HG02798 (cell line): Measurements from ENCODE around the gene SCAMP3.
"Not testable (repeated sequence)": the region's sequence is repeated elsewhere in the genome, so short reads cannot be mapped to it uniquely, and the experiment has no call there.

ENCODE experiments used
- ATAC-seq: cut with Tn5 transposase; IDR thresholded peaks from one replicate; pipeline ENCODE4 v1.9.1; 2021; ENCODE audit warnings: mild to moderate bottlenecking; ENCODE audit not compliant: unreplicated experiment, poor library complexity

Gene SCAMP3

DNA sequence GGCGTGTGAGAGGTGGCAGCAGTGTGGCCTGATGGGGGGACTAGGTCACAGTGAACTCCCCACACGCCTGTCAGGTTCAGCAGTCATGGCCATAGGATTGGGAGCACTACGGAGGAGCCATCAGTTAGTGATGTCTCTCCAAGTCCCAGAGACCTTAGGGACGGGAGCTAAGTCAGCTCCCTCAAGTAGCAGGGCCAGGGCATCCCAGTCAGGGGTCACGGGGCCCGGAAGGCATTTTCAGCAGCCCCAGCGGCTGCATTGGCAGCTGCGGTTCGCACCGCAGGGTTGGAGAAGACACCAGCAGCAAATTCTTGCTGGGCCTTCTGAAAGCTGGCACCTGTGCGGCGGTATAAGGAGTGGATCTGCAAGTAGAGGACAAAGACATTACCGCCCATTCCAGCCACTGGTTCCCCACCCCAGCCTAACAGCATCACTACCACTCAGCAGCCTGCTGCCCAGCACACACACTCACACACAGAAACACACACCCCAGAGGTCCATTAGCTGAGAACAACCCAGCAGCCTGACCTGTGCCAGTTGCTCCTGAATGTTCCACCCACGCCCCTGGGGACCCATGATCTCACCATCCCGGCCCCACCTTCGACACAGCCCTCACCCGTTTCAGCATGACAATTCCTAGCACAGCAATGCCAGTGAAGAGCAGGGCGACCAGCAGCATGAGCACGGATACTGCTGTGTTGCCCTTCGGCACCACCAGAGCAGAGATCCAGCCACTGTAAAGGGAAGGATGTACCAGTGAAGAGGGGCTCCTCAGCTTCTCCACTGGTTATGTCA lies 5.9 kb downstream of the SCAMP3 start:
- no peak for ATAC-seq

DNA sequence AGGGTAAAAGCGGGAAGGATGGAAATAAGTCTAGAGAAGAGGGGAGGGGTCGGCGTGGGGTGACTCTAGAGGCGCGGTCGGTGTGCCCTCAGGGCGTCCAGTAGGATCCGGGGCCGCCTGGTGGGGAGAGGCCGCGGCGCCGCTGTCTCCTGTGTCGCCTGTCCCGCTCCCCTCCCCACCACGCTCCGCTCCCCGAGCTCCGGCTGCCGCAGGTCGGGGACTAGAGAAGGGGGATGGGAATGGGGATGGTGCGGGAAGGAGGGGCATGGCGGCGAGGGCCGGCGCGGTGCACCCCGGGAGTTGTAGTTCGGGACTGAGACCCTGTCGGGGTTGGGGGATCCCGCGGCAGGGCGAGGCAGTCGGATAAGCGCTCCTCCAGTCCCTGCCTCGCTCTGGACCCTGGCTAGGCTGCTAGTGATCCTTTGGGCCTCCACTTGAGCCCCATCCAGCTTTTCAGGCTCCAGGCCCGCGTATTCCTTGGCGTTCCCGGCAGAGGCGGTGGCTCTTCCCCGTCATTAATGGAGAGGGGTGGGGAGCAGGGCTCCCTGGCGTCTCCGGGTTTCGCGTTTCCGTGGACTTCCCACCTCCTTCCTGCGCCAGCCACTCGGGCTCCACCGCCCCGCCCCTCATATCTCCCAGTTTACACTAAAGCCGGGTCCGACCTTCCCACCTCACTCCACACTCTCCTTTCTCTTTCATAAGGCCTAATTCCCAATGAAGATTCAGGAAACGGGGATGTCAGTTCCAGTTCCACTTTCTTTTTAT lies 6.7 kb downstream of the SCAMP3 start, which contains the start of gene ENTREP3:
TSS of gene ENTREP3 (minus strand) at position 241 of the 765 bp plus-strand sequence. CDS start 606 bp downstream, outside the sequence.
- ATAC-seq, result peak; percentile 74

DNA sequence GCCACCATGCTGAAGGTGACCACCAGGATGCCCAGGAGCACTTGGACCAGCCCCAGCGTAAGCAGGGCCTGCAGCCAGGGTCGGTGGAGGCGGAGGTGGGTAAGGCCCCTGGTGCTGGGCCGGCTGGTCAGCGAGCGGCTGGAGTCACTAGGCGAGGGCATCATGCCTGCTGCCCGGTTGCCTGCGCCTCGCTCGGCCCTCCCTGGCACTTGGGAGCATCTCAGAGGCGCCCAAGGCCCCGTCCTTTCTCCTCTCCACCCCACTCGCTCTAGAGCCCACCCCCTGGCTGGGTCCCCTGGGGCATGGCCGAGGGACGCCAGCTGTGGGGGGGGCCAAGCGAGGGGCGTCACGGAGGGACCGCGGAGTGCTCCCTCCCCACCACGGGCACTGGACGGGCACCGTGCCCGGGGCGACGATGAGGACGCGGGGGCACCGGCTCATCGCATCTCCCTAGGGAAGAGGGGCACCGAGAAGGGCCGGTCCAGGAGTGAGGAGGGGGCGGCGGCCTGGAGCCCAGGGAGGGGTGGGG lies 7.4 kb downstream of the SCAMP3 start:
- no peak for ATAC-seq

DNA sequence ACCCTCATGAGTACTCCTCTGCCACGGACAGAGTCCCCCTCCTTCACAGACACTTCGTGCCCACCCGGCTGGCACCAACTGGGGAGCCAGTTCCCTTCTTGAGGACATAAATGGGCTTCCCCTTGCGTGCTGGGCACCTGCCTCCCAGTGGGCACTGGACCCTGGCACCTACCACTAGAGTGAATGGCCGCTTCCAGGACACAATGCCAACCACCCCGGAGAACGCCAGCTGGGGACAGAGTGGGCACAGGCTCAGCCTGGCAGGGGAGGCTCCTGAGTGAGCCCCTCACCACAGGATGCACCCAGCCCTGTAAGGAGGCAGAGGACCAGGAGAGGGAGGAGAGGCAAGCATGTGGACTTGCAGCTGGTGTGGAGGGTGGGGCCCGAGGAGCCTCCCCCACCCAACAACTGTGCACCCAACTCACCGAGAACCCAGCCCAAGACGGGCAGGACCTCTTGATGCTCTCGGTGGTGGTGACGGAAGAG lies 7.9 kb downstream of the SCAMP3 start:
- ATAC-seq, result no peak

DNA sequence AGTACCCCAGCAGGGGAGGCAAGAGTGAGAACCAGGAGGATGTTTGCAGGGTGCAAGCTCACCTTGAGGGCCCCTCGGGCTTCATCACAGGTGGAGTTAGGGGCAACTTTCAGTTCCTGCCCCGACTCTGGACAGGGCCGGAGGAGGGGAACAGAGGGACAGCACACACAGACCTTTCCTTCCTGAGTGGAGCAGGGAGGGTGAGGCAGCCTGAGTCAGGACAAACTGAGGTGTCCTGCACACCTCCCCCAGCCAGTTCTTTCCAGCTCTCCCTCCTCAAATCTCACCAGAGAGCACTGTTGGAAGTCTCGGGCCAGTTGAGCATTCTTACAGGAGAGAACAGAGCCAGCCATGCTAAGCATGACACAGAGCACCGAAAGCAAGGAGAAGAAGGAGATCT lies 8.4 kb downstream of the SCAMP3 start:
- no peak for ATAC-seq

DNA sequence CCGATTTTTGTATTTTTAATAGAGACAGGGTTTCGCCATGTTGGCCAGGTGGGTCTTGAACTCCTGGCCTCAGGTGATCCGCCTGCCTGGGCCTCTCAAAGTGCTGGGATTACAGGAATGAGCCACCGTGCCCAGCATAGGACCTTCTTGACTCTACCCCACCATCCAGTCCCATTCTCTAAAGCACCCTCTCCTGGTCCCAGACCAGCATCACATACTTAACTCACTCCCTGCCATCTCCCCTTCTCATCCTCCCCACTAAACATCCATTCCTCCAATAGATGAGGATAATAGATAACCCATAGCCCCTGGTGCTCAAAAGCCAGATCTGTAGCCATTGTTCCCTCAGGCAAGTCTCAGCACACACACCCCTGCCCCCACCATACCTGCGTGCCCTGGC lies 9.0 kb downstream of the SCAMP3 start:
- no peak for ATAC-seq

DNA sequence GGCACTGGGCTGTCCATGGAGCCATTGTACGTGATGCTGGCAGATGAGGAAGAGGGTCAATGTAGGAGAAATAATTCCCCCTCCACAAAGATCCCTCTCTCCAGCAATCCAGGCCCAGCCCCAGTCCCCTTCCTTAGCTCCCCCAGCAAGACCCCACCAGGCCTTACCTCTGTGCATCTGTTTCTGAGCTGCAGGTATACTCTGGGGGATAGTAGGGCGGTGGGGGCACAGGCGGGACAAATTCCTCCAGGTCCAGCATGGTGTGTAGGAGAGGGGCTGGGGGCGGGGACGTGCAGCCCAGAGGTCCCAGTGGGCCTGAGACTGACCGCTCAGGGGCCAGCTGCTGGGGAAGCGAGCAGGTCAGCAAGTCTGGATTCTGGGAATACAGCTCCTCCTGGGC lies 10.6 kb downstream of the SCAMP3 start:
- no peak for ATAC-seq

DNA sequence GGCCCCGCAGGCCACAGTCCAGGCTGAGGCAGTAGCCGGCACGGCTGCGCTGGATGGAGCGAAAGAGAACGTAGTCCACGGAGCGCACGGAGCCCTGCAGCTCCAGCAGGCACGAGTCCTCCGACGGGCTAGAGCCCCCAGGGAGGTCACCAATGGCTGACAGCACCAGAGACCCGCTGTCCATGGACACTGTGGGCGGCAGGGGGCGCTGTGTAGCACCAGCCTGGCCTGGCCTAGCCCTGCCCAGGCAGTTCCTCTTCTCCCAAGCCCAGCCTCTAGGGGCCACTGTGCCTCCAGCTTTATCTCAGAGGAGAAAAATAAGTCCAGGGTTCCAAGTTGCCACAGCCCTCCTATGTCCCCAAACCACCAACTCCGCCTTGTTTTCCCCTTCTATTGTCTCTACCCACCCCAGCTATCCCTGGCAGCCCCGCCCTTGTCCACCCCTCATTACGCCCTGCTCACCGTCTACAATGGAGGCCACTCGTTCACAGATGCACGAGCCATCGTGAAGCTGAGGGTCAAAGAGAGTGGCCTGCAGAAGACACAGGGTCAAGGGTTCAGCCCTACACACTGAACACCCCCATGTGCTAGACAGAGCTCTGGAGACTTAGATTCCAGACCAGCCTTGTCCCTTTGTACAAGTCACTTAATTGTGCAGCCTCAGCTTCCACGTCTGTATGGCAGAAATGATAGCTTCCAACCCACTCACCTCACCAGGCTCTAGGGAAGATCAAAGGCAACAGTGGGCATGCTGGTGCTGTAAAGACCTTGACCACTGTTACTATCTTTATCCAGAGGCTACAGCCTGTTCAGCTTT lies 11.3 kb downstream of the SCAMP3 start:
- ATAC-seq, result peak; percentile 90

DNA sequence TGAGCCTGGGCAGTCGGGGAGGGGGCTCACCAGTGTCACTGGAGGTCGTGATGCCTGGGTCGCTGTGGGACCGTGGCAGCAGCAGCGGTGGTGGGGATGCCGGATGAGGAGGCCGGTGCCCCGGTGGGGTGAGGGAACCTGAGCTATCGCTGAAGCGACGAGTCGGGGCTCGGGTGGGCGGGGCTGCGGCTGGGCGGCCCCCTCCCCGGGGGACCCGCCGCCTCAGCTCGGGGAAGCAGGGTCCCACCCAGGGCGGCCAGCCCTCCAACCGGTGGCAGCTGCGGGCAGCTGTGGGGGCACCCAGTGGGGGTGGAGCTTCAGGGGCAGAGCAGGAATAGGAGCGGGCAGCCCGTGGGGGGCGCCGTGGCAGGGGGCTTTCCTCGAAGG lies 11.9 kb downstream of the SCAMP3 start:
- ATAC-seq, result peak; percentile 13

DNA sequence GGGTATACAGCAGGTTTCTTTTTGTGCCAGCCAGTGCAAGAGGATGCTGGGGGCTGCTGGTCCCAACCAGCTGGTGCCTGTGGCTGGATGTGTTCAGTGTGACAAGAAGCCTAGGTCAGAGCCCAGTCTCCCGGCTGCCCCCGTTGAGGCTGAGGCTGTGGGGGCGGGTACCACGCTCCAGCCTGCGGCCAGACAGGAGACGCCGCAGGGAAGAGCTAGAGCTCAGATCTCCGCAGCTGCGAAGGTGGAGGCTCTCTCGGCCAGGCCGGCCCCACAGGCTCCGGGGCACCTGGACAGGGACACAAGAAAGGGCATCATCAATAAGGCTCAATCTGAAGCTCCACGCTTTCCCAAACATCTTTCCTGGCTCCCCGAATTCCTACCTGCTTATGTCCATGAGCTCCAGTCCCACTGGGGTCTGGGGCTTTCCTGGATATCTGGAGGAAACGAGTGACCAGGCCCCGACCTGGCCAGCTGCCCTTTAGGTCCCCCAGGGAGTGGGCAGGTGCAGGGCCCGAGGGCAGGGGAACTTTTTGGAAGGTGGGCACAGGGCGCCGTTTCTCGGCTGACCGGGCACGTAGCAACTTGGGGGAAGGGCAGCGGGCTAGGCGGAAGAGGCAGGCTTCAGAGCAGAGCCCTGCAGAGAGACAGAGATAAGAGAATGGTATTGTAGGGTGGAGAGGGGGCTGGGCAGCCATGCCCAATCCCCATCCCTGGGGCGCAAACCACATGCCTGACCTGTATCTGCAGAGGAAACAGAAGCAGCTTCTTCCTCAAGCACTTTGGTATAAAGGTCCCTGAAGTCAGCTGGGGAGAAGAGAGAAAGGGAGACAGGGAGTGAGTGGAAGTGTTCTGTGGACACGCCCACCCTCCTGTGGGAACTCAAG lies 14.2 kb downstream of the SCAMP3 start:
- no peak for ATAC-seq

DNA sequence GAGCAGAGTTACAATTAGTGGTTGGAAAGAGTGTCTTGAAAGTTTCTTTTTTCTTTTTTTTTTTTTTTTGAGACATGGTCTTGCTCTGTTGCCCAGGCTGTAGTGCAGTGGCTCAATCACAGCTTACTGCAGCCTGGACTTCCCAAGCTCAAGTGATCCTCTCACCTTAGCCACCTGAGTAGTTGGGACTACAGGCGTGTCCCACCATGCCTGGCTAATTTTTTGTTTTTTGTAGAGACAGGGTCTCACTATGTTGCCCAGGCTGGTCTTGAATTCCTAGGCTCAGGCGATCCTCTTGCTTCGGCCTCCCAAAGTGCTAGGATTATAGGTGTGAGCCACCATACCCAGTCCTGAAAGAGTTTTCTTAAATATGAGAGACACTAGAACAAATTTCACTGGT lies 15.4 kb downstream of the SCAMP3 start:
- ATAC-seq, result not testable (repeated sequence)

DNA sequence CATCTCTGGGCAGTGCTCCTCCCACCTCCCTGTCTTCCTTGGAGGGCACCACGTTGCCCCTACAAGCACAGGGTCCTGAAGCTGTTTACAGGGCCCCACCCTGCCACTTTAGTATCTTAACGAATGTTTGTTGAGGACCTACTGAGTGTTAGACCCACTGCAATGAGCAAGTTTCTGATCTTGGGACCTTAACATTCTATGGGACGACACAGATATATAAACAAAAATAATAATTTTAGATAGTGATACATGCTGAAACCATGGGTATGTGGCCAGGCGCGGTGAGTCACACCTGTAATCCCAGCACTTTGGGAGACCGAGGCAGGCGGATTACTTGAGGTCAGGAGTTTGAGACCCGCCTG lies 17.0 kb downstream of the SCAMP3 start:
- ATAC-seq, result no peak

DNA sequence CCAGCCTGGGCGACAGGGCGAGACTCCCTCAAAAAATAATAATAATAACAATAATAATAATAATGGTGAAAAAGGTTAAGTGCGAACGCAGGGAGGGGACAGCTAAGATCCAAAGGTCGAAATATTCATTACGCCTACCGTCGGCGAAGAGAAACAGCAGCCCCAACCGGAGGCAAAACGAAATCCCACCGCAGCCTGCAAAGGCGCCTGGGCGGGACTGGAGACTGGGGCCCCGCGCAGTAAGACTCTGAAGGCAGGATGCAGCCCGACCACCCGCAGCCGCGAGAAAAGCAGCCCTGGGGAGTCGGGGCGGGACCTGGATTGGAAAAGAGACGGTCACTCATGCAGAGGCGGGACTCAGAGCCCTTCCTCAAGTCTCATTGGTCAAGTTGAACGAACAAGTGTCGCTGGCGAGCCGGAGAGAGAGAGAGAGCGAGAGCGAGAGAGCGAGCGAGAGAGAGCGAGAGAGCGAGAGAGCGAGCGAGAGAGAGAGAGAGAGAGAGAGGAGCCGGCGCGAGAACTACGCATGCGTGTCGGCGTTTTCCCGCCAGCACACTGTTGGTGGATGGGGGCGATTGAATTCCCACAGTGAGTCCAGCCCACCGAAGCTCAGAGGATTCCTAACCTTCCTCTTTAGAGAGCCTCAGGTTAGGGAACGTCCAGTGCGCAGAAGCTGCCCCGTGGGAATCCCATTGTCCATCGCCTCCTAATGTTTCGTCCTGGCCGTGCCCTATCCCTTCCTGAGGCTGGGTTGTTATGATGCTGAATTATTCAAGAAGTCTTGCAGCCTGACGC lies 17.6 kb downstream of the SCAMP3 start:
- peak; percentile 93 for ATAC-seq

DNA sequence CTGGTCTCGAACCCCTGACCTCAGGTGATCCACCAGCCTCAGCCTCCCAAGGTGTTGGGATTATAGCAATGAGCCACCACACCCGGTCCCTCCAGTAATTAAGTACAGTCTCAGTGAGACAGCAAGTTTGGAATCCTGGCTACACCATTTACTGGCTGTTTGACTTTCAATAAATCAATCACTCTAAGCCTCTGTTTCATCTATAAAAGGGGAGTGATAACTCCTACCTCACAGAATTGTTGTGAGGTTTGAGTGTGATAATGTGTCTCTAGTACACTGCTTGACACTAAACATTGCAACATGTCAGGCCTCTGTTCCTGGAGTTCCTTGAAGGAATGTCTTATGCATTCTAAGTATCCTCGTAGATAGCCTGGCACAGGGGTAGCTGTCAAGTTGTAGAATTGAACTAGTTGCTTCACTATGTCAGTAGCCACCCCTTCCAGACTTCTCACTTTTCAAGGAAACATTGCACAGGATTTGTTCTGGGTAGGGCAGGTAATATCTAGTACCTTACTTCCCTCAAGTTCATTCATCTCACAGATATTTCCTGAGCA lies 19.3 kb downstream of the SCAMP3 start:
- no peak for ATAC-seq

DNA sequence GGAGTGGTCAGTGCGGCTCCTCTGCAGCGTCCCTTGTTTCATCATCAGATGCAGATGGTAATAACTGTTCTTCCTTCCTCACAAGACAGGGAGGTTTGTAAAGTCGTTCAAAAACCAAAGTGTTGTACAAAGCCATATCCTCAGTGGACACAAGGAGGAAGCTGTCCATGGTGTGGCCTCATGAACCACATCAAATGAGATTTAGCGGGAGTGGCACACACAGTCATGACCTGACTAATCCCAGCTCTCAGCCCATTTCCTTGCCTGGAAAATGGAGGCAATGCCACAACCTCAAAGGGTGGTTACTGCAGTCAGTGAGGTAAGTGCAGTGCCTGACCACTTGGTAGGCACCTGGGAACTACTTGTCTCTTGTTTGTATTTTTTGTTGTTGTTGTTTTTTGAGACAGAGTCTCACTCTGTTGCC lies 20.3 kb downstream of the SCAMP3 start:
- no peak for ATAC-seq

DNA sequence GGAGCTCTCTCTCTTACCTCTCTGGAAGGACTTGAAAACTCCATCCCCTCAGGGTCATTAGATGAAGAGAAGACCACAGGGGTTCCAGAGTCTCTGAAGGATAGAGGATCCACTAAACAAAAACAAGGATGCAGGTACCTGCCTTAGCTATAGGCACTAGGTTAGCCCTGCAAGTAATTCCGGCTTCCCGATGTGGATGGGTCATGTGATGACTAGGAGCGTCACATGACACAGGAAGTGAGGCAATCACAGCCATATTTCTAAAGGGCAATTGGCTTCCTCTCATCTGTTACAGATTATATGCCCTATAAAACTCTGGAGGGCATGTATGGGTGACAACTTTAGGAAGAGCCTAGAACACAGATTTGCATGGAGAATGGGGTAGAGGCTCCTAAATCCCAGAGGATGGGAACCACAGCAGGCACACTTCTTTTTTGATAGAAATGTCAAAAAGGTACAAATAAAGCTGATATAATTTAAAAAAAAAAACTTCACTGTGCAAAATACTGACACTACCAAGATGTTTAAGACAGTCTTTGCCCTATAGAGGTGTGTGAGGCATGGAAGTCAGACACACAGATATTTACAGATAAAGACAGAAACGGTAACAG lies 21.0 kb downstream of the SCAMP3 start:
- no peak for ATAC-seq

DNA sequence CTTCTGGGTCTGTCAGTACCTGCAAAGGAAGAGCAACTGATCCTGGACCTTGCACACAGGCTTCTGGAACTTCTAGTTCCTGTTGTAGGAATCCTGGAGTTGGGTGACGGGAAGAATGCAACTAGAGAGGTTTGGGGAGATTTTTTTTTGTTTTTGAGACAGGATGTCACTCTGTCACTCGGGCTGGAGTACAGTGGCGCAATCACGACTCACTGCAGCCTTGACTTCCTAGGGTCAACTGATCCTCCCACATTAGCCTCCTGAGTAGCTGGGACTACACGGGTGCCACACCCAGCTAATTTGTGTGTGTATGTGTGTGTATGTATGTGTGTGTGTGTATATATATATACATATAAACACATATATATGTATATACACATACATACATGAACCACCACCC lies 25.7 kb downstream of the SCAMP3 start:
- ATAC-seq, result no peak

DNA sequence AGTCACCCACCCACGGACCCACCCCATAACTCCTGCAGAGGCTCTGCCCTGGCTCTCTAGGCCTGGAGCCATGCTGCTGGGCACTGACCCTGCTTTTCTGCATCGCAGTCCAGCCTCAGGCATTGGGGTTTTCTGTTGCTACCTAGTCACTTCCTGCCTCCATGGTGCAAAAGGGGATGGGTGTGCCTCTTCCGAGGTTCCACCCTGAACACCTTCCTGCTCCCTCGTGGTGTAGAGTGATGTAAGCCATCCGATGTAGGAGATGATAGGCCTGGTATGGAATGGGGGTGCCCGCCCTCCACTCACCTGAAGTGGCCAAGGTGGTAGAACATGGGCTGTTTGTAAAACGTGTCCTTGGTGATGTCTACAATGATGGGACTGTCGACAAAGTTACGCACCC lies 26.8 kb downstream of the SCAMP3 start:
- ATAC-seq, result not testable (repeated sequence)
